Heart left ventricle (tissue), 13 donors: Measurements from ENCODE around the gene ALDOA.

Experiments
- CTCF ChIP-seq, 12 donors: fragments of 200-600 bp; sonication (generic) in 4 of 12; IDR thresholded peaks; one replicate each; pipeline versions ENCODE4 v1.5.0 to v1.8.0; 2018 to 2022; ENCODE audit warnings: antibody characterized with exemption in 12 of 12, mild to moderate bottlenecking in 5 of 12
- POLR2A ChIP-seq, 2 donors: fragments of 450-650 bp; IDR thresholded peaks; one replicate each; pipeline ENCODE4 v1.6.1; 2017; ENCODE audit warnings: antibody characterized with exemption in 2 of 2, mild to moderate bottlenecking in 2 of 2, moderate library complexity in 2 of 2
- donor health status: ischemic (EF 13 %, LVEDD 7.1; RV severe dilation, severe dysfunction).
- donor health status: DM: no; HTN: yes; CAD: no.
- donor health status: DM: no; HTN: no; CAD: no.
- donor health status: ischemic (EF 25% LVEDD 6.9; RV normal size, moderate dysfunction).
- donor health status: ischemic (EF 25% LVEDD 5.7; RV mildly dilated, moderate dysfunction).
- donor health status: ischemic (EF 35%, LVEDD 5.7; RV mildly dilated, moderate dysfunction).
- donor health status: nonischemic (EF 11% LVEDD 7.7; RV severe dilation, severe dysfunction).
- donor health status: DM: yes; HTN: yes; CAD: no.
- donor health status: PGD.
- donor health status: ischemic (EF 29% LVEDD 5.4; RV normal size, mild dysfunction).
- donor health status: nonischemic (EF 23%, LVEDD 6.1; RV moderate dilation, normal function).

GRCh38 chr16:30060836-30061554 lies 4.6 kb upstream of the ALDOA start:
- TF ChIP-seq POLR2A (IDR thresholded peaks at IDR 0.05) (no peak), CTCF (IDR thresholded peaks at IDR 0.05) (no peak)
